Vagina (tissue), 2 donors: ENCODE measurements around the gene SKOR1. TPM values are rescaled to one million over a fixed set of nuclear protein-coding genes. Genes with fewer than 3 reads are reported as not detected.

ENCODE experiments used
- DNase-seq, 2 donors: peaks; one replicate each; pipeline ENCODE4 v3.0.0-alpha.2; 2017; ENCODE audit errors: extremely low spot score in 2 of 2
- H3K27ac ChIP-seq: fragments of 200-600 bp; sonication (generic); one replicate; pipeline ENCODE4 v1.5.1; 2019
- H3K27me3 ChIP-seq: fragments of 200-600 bp; sonication (generic); one replicate; pipeline ENCODE4 v1.5.1; 2019
- H3K36me3 ChIP-seq, 2 donors: fragments of 200-600 bp; sonication (generic); one replicate each; pipeline ENCODE4 v1.5.1; 2017 to 2019
- H3K4me1 ChIP-seq: fragments of 200-600 bp; sonication (generic); one replicate; pipeline ENCODE4 v1.5.1; 2019
- H3K4me3 ChIP-seq, 2 donors: fragments of 200-600 bp; sonication (generic); 1 replicate in 1 of 2; 2 replicates in 1 of 2; pipeline ENCODE4 v1.5.1; 2016 to 2019
- H3K9me3 ChIP-seq: fragments of 200-600 bp; sonication (generic); one replicate; pipeline ENCODE4 v1.5.1; 2019
- POLR2A ChIP-seq, 2 donors: fragments of 450-650 bp; IDR thresholded peaks; one replicate each; pipeline ENCODE4 v1.6.1; 2017; ENCODE audit warnings: antibody characterized with exemption in 2 of 2, mild to moderate bottlenecking in 2 of 2, moderate library complexity in 2 of 2
- POLR2AphosphoS5 ChIP-seq, 2 donors: sonication (generic); formaldehyde crosslinking; IDR thresholded peaks; one replicate each; pipeline ENCODE4 v1.9.0; 2017; ENCODE audit warnings: antibody characterized with exemption in 2 of 2, mild to moderate bottlenecking in 2 of 2, low read depth in 1 of 2; ENCODE audit not compliant: insufficient read depth in 1 of 2
- intact Hi-C: fragments of 100-400 bp; cut with DNase I; formaldehyde crosslinking; loops from one replicate; pipeline ENCODE4 v1.15.1; 2023
- total RNA-seq: library from RNA; depleted of rRNA; stranded (reverse); fragments of >200 nt; gene quantifications from one replicate; pipeline ENCODE4 v1.2.3, GENCODE V29; 2016
- TF ChIP-seq, protein P1 (sequence below), 3 experiments: fragments of 450-650 bp in 2 of 3; fragments of 200-600 bp in 1 of 3; sonication (generic) in 1 of 3; IDR thresholded peaks; one replicate each; pipeline ENCODE4 v1.5.1; 2017 to 2019; ENCODE audit warnings: antibody characterized with exemption in 3 of 3, mild to moderate bottlenecking in 2 of 3, moderate library complexity in 2 of 3

The SKOR1 gene
- total RNA-seq, 1 donor from 2014 or later = 0.25 TPM

DNA sequence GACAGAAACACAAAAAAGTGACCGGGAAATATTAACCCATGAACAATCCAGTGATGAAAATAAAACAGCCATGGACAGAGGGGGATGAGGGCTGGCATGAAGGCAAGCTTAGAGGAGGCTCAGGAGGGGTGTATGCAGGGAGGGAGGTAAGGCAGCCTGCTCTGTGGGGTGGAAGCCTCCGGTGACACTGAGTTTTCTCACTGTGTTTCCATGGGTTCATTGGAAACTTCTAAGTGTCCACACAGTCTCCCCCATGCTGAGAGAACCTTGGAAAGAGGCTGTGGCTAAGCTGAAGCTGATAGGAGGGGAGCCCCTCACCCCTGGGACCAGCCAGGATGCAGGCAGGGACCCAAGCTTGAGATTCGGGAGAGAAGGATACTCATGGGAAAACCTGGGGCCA, 6.8 kb upstream of the SKOR1 start:
- Histone ChIP-seq H3K4me3 (no peak overlapping the region), H3K27ac (no peak overlapping the region), H3K9me3 (peaks cover 5% of the 10 kb centered on the region), H3K36me3 (no peaks in the 10 kb centered on the region), H3K27me3 (peaks cover 30% of the 10 kb centered on the region), H3K4me1 (peaks cover 11% of the 10 kb centered on the region)
- intact Hi-C loops = no loop called here
- DNase-seq = no peak
- TF ChIP-seq, protein P1, sequence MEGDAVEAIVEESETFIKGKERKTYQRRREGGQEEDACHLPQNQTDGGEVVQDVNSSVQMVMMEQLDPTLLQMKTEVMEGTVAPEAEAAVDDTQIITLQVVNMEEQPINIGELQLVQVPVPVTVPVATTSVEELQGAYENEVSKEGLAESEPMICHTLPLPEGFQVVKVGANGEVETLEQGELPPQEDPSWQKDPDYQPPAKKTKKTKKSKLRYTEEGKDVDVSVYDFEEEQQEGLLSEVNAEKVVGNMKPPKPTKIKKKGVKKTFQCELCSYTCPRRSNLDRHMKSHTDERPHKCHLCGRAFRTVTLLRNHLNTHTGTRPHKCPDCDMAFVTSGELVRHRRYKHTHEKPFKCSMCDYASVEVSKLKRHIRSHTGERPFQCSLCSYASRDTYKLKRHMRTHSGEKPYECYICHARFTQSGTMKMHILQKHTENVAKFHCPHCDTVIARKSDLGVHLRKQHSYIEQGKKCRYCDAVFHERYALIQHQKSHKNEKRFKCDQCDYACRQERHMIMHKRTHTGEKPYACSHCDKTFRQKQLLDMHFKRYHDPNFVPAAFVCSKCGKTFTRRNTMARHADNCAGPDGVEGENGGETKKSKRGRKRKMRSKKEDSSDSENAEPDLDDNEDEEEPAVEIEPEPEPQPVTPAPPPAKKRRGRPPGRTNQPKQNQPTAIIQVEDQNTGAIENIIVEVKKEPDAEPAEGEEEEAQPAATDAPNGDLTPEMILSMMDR (IDR thresholded peaks at IDR 0.05) = no peak
- TF ChIP-seq POLR2AphosphoS5 (IDR thresholded peaks at IDR 0.05; ENCODE audit: insufficient read depth in 1 of 2, low read depth in 1 of 2) = no peak
- TF ChIP-seq POLR2A (IDR thresholded peaks at IDR 0.05) = no peak

DNA sequence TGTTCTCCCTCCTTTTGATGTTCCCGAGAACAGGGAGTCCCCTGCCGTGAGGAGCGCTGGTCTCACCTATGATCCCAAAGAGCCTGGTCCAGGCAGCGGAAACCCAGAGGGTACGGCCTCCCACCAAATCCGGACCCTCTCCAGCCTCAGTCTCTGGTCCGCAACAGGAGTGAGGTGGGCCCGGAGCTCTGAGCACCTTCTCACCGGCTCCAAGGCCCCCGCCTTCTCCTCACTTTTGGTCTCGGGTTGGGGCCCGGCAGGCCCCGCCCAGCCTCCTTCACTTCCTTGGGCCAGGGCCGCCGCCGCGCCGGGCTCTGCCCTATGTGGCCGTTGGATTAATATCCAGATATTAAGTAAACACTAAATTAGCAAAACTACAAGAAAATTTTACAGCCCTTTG, 5.7 kb upstream of the SKOR1 start:
- Histone ChIP-seq H3K9me3 (peaks cover 5% of the 10 kb centered on the region), H3K4me1 (peaks cover 20% of the 10 kb centered on the region), H3K4me3 (no peak overlapping the region), H3K36me3 (no peaks in the 10 kb centered on the region), H3K27me3 (peaks cover 30% of the 10 kb centered on the region), H3K27ac (no peak overlapping the region)
- intact Hi-C loops = no loop called here
- DNase-seq = no peak
- TF ChIP-seq POLR2A (IDR thresholded peaks at IDR 0.05) = no peak
- TF ChIP-seq, protein P1 (IDR thresholded peaks at IDR 0.05) = no peak
- TF ChIP-seq POLR2AphosphoS5 (IDR thresholded peaks at IDR 0.05; ENCODE audit: insufficient read depth in 1 of 2, low read depth in 1 of 2) = no peak

DNA sequence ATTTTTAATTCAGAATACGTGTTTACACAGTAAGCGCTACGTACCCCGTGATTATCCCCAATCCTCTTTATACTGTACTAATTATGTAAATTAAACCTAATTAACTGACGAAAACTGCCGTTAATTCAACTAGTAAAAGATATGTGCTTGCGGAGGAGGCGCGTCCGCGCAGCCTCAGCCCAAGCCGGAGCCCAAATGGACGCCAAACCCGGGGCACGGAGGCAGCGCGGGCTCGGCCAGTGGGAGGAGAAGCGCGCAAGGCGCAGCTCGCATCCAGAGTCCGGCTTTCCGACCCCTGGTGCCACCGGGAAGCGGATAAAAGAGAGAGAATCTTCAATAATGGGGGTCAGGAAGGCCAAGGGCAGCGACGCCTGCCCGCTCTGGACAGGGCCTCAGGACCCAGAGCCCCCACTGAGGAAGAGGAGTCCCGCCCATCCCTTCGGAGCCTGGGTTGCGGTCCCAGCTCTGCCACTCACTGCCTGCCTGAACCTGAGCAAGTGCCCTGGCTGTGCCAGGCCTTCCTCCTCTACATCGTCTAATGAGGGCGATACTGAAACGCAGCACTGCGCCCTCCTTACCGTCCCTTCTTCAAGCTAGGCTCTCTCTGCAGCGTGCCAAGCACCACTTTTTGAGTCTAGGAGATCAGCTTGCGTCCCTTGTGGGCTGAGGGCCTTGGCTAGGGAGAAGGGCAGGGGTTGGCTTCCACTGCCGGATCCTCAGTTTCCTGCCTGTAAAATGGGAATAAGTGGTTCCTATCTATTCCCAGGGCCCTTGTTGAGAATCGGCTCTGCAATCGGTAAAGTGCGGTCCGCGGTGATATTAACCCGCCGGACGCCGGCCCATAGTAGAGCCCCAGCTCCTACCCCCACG, 5.0 kb upstream of the SKOR1 start:
- H3K27me3 ChIP-seq = peaks cover 30% of the 10 kb centered on the region
- peaks cover 27% of the 10 kb centered on the region for H3K4me1 ChIP-seq
- no peak overlapping the region for H3K4me3 ChIP-seq
- intact Hi-C loops = no loop called here
- no peaks in the 10 kb centered on the region for H3K36me3 ChIP-seq
- H3K27ac ChIP-seq = no peak overlapping the region
- no peak for DNase-seq
- peaks cover 5% of the 10 kb centered on the region for H3K9me3 ChIP-seq
- TF ChIP-seq POLR2AphosphoS5 (IDR thresholded peaks at IDR 0.05; ENCODE audit: insufficient read depth in 1 of 2, low read depth in 1 of 2) (no peak), POLR2A (IDR thresholded peaks at IDR 0.05) (no peak)
- TF ChIP-seq, protein P1 (IDR thresholded peaks at IDR 0.05) = no peak

DNA sequence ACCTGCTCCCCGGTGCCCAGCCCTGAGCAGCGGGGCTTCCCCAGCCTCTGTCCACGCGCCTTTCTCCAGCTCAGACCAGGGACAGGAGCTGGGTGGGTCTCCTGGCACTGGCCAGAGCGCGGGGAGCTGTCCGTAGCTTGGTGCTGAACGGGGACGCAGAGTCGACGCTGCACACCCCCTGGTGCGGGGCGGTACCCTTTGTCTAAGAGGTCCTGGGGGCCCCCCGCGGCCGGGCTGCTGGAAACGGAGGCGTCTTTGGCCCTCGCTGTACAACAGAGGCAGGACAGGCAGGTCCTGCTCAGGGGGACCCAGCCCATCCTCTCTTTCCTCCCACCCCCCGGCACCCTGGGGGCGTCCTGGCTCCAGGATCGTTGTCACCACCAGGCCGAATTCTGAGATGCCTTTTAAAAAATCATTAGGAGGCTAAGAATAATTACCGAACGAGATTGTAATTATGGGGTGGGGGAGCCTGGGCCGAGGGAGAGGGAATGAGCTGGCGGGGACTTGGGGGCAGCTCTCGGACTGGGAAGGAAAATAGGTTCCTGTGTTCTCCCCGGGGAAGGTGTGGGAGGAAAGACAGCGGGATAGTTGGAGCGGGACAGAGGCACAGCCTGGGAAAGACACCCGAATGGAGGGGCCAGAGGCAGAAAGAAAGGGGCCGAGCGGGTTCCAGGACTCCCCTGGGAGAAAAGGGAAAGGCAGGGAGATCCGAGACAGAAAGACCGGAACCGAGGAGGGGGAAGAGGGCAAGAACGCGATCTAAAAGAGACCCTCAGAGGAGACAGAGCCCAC, 4.1 kb upstream of the SKOR1 start:
- H3K4me1 ChIP-seq = peaks cover 35% of the 10 kb centered on the region
- intact Hi-C loops = no loop called here

More for the DNA sequence above, 4.1 kb upstream of the SKOR1 start:
- H3K9me3 ChIP-seq = no peaks in the 10 kb centered on the region
- no peaks in the 10 kb centered on the region for H3K36me3 ChIP-seq
- DNase-seq = no peak
- TF ChIP-seq POLR2AphosphoS5 (IDR thresholded peaks at IDR 0.05; ENCODE audit: insufficient read depth in 1 of 2, low read depth in 1 of 2) (no peak), POLR2A (IDR thresholded peaks at IDR 0.05) (no peak)
- TF ChIP-seq, protein P1 (IDR thresholded peaks at IDR 0.05) = no peak
- H3K27me3 ChIP-seq = peaks cover 35% of the 10 kb centered on the region
- no peak overlapping the region for H3K27ac ChIP-seq
- no peak overlapping the region for H3K4me3 ChIP-seq
